DND-41 (cell line): ENCODE measurements around the gene FHOD1.

Experiments
- EZH2 ChIP-seq: IDR thresholded peaks from 3 replicates; pipeline ENCODE4 v1.6.1; 2012; ENCODE audit warnings: borderline replicate concordance, low read depth, mild to moderate bottlenecking, moderate library complexity, low read length, inconsistent platforms; ENCODE audit not compliant: severe bottlenecking
- TF ChIP-seq, protein P1 (sequence below): IDR thresholded peaks from 2 replicates; pipeline ENCODE4 v1.5.1; 2012; ENCODE audit warnings: borderline replicate concordance, low read length, moderate library complexity, mild to moderate bottlenecking; ENCODE audit not compliant: poor library complexity, severe bottlenecking; ENCODE audit errors: extremely low read depth

DNA sequence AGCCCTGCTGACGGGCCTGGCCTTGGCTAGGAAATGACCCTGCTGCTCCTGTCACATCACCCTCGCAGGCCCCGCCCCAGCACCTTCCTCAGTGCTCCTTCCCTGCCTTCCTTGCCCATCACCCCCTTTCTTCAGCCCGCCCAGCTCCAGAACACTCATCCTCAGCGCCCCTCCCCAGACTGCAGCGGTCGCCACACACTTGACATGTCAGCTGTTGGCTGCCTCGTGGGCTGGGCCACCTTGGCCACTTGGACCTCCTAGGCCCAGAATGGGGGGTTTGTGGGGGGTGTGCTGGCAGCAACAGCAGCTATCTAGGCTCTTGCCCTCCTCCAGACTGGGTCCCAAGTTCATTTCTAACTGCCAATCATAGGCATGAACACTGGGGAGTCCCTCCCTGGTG, 37.7 kb downstream of the FHOD1 start:
- TF ChIP-seq, protein P1, sequence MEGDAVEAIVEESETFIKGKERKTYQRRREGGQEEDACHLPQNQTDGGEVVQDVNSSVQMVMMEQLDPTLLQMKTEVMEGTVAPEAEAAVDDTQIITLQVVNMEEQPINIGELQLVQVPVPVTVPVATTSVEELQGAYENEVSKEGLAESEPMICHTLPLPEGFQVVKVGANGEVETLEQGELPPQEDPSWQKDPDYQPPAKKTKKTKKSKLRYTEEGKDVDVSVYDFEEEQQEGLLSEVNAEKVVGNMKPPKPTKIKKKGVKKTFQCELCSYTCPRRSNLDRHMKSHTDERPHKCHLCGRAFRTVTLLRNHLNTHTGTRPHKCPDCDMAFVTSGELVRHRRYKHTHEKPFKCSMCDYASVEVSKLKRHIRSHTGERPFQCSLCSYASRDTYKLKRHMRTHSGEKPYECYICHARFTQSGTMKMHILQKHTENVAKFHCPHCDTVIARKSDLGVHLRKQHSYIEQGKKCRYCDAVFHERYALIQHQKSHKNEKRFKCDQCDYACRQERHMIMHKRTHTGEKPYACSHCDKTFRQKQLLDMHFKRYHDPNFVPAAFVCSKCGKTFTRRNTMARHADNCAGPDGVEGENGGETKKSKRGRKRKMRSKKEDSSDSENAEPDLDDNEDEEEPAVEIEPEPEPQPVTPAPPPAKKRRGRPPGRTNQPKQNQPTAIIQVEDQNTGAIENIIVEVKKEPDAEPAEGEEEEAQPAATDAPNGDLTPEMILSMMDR: no peak
- no peak for TF ChIP-seq EZH2
